Small intestine (tissue), 7 donors: ENCODE results near the gene BUD13. TPM values are rescaled to one million over a fixed set of nuclear protein-coding genes. Genes with fewer than 3 reads are reported as not detected.
A peak's percentile ranks its signal among the peaks of the same experiment; 100 is the strongest.

Experiments used
- DNase-seq, 2 donors: peaks; one replicate each; pipeline versions ENCODE4 v3.0.0 to v3.0.0-alpha.2; 2013
- FAIRE-seq: peaks from 2 replicates; lab custom pipeline; 2012; peaks lifted over from hg19 to GRCh38; lab: Jason Lieb, UNC
- H3K27ac ChIP-seq, 3 donors: one replicate each; pipeline ENCODE4 v1.5.1; 2013; ENCODE audit warnings: low read length in 2 of 3, mild to moderate bottlenecking in 2 of 3, control low read depth in 1 of 3, inconsistent platforms in 1 of 3, low read depth in 1 of 3, moderate library complexity in 1 of 3
- H3K27me3 ChIP-seq, 3 donors: one replicate each; pipeline ENCODE4 v1.6.1; 2013; ENCODE audit warnings: low read length in 3 of 3, inconsistent platforms in 1 of 3; ENCODE audit not compliant: control insufficient read depth in 3 of 3, insufficient read depth in 3 of 3
- H3K36me3 ChIP-seq, 3 donors: one replicate each; pipeline ENCODE4 v1.6.1; 2013; ENCODE audit warnings: low read length in 3 of 3, inconsistent platforms in 1 of 3, low read depth in 1 of 3, mild to moderate bottlenecking in 1 of 3, moderate library complexity in 1 of 3; ENCODE audit not compliant: control insufficient read depth in 3 of 3, insufficient read depth in 2 of 3
- H3K4me1 ChIP-seq, 3 donors: one replicate each; pipeline ENCODE4 v1.6.1; 2013; ENCODE audit warnings: low read length in 2 of 3, inconsistent platforms in 1 of 3, low read depth in 1 of 3, mild to moderate bottlenecking in 1 of 3, moderate library complexity in 1 of 3; ENCODE audit not compliant: control insufficient read depth in 3 of 3, insufficient read depth in 2 of 3
- H3K4me3 ChIP-seq, 3 donors: one replicate each; pipeline ENCODE4 v1.5.1; 2013; ENCODE audit warnings: low read length in 3 of 3, control low read depth in 1 of 3, inconsistent platforms in 1 of 3, low read depth in 1 of 3, mild to moderate bottlenecking in 1 of 3, moderate library complexity in 1 of 3
- H3K9me3 ChIP-seq, 2 donors: one replicate each; pipeline ENCODE4 v1.6.1; 2013; ENCODE audit warnings: low read depth in 1 of 2, low read length in 1 of 2; ENCODE audit not compliant: control insufficient read depth in 2 of 2, insufficient read depth in 1 of 2
- WGBS, 3 donors: extraction: QIAGEN DNeasy Blood & Tissue Kit; methylation state at CpG; one replicate each; pipeline ENCODE4 v1.1.7; 2013; 5-methylcytosine and 5-hydroxymethylcytosine counted together
- polyA plus RNA-seq, 4 donors: library from polyadenylated mRNA; stranded (reverse) in 3 of 4; unstranded in 1 of 4; fragments of 200-250 nt in 3 of 4; fragments of 120-200 nt in 1 of 4; gene quantifications; one replicate each; pipeline versions ENCODE4 v1.2.1 to v1.2.3, GENCODE V29; 2013
- donor health status: healthy with polysubstance abuse.
- donor health status: control.
- donor health status: control.
- donor health status: Bipolar disorder and iron deficiency.
- donor health status: healthy.

The BUD13 gene
- polyA plus RNA-seq, 4 donors: 13.6 to 29.1 (median 20.0) TPM

DNA sequence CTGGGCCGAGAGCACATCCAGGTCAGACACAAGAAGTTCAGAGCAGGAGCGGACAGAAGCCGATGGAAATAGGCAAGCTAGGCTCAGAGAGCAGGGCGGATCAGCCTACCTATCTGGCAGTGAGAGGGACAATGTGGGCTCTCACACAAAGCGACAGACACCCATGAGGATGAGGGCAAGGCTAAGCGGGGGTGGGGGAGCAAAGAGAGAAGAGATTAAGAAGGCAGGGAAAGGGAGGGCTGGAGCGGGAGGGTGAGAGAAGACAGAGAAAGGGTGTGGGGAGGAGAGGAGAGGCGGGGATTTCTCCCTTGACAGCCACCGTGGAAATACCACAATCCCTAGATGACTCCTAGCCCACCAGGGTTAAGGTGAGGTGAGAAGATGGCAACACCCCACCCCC lies 57.9 kb downstream of the BUD13 start:
- H3K9me3 ChIP-seq: no peaks in the 10 kb centered on the region
- H3K27ac ChIP-seq: no peak overlapping the region
- H3K36me3 ChIP-seq: no peaks in the 10 kb centered on the region
- DNase-seq: no peak
- H3K4me3 ChIP-seq: no peak overlapping the region
- FAIRE-seq: no peak
- H3K27me3 ChIP-seq: peaks cover 0 to 8% (median 0%) of the 10 kb centered on the region in 3 donors
- WGBS, 3 donors: 91 to 97% (median 92%) methylated on average over 8 to 9 of the region's 9 CpGs
- H3K4me1 ChIP-seq: peaks cover 0 to 5% (median 1%) of the 10 kb centered on the region in 3 donors

DNA sequence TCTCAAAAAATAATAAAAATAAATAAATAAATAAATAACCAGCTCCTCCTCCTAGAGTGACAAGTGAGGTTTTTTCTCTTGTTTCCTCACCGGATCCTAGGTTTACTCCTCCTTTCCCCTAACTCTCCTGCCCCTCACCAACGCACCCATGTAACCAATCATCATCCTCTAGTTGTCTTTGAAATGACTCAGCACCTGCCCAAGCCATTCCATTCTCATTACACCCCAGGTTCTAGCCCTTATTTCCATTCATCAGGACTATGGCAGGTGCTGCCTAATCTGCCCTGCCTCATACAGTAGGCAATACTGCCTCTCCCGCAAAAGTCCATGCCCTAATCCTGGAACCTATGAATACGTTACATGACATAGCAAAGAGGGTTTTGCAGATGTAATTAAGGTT lies 60.4 kb downstream of the BUD13 start:
- Histone ChIP-seq H3K9me3 (no peaks in the 10 kb centered on the region), H3K4me1 (peaks cover 0 to 1% (median 1%) of the 10 kb centered on the region in 3 donors), H3K4me3 (no peak overlapping the region), H3K27me3 (peaks cover 0 to 21% (median 5%) of the 10 kb centered on the region in 3 donors), H3K27ac (no peak overlapping the region), H3K36me3 (no peaks in the 10 kb centered on the region)
- 84 to 88% (median 84%) methylated on average over 4 of the region's 4 CpGs for WGBS, 3 donors
- FAIRE-seq (no peak), DNase-seq (no peak)

DNA sequence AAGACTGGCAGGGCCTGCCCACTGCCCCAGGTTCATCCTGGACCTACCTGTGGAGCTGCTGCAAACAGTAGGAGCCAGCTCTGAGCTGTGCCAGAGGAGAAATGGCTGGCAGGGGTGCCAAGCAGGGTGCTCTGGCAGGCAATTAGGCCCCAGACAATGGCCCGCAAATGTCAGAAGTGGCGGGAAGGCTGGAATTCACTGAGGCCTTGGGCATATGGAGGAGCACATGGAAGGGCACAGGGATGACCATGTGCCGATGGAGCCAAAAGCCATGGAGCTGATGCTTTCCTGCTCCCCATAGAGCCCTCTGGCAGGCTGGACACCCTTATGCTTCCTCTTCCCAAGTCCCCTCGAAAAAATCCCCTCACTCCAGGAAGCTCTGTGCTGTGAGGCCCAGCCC lies 62.0 kb downstream of the BUD13 start:
- peaks cover 0 to 3% (median 3%) of the 10 kb centered on the region in 3 donors for H3K4me1 ChIP-seq
- no peak for FAIRE-seq
- no peaks in the 10 kb centered on the region for H3K36me3 ChIP-seq
- H3K27me3 ChIP-seq: peaks cover 0 to 29% (median 5%) of the 10 kb centered on the region in 3 donors
- H3K27ac ChIP-seq: no peak overlapping the region
- no peaks in the 10 kb centered on the region for H3K9me3 ChIP-seq
- no peak overlapping the region for H3K4me3 ChIP-seq
- 79 to 91% (median 83%) methylated on average over 4 of the region's 4 CpGs for WGBS, 3 donors
- no peak for DNase-seq

DNA sequence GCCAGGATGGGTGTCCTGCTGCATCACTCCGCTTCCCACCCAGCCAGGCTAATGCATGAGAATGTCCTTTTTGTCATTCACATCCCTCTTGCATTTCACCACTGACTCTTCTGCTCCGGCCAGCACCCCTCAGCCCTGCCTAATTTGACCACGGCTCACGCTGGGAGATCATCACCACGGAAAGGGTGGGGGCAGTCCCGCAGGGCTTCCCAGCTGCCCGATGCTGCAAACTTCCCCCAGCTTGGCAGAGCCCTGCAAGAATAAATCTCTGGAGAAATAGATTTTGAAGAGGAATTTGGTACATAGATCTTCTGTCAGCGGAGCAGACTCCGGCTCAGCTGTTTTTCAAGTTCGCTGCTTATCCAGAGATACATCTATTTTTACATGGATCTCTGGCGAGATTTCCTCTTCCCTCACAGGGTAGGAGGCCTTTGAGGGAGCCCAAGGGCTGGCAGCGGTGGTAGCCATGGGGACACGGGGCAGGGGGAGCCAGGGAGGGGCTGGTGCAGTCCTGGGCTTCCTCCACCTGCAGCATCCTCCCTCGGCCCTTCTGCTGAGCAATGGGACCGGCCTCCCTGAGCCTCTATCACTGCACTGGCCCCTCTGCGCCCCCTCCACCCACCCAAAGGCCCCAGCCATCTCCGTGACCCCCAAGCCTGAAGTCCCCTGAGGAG lies 62.6 kb downstream of the BUD13 start:
- Histone ChIP-seq H3K36me3 (no peaks in the 10 kb centered on the region), H3K27ac (no peak overlapping the region), H3K4me3 (no peak overlapping the region), H3K27me3 (peaks cover 0 to 29% (median 5%) of the 10 kb centered on the region in 3 donors), H3K4me1 (peaks cover 0 to 3% (median 3%) of the 10 kb centered on the region in 3 donors), H3K9me3 (no peaks in the 10 kb centered on the region)
- WGBS, 3 donors: 49 to 76% (median 69%) methylated on average over 17 of the region's 17 CpGs
- no peak for FAIRE-seq
- DNase-seq: no peak

DNA sequence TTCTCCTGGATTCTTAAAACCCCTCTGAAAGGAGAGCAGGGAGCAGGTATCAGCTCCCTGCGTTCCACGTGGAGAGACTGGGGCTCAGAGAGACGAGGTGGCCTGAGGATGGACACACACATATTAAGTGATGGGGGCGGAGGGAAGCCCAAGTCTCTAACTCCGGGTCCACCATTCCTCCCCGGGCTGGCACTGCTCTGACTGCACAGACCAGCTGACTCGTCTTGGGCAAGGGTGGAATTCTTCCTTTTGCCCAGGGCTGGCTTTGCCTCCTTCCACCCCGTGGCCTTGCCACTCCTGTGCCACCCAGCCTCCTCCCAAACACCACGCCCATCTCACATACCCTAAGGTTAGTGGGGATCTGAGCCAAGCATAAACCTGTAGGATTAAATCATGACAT lies 65.0 kb downstream of the BUD13 start:
- peaks cover 0 to 29% (median 5%) of the 10 kb centered on the region in 3 donors for H3K27me3 ChIP-seq

DNA sequence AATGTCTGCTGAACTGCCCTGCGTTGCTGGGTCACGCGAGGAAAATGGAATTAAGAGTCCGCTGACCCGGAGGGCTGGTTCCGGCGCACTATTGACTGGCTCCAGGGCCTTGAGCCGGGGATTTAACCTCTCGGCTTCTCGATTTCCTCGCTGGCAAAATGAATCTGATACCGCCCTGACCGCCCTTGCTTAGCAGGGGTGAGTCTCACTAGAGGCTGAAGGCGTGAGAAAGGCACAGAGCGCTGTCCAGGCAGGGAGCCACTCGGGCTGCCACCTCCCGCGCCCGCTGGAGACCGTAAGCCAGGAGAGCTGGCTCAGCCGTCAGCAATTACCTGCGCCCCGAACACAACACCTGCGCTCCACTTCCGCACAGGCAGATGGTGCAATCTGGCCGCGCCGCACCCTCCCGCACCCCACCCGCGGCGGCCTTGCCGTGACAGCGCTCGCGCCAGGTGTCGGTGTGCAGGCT lies 65.6 kb downstream of the BUD13 start:
- Histone ChIP-seq H3K27ac (peak overlapping the region in 1 of 3 donors; percentile 14), H3K4me1 (peaks cover 0 to 3% (median 3%) of the 10 kb centered on the region in 3 donors), H3K27me3 (peaks cover 0 to 29% (median 5%) of the 10 kb centered on the region in 3 donors), H3K9me3 (no peaks in the 10 kb centered on the region), H3K36me3 (no peaks in the 10 kb centered on the region), H3K4me3 (peak overlapping the region in 1 of 3 donors; percentile 37)
- no peak for FAIRE-seq
- DNase-seq: peak; percentile 79 to 80
- WGBS, 3 donors: 6 to 27% (median 16%) methylated on average over 37 of the region's 37 CpGs

More for the DNA sequence above, 65.0 kb downstream of the BUD13 start:
- FAIRE-seq: no peak
- Histone ChIP-seq H3K27ac (no peak overlapping the region), H3K4me3 (peak overlapping the region in 1 of 3 donors; percentile 1), H3K36me3 (no peaks in the 10 kb centered on the region), H3K4me1 (peaks cover 0 to 3% (median 3%) of the 10 kb centered on the region in 3 donors), H3K9me3 (no peaks in the 10 kb centered on the region)
- DNase-seq: peak in 1 of 2 donors; percentile 67
- 9 to 48% (median 25%) methylated on average over 9 of the region's 9 CpGs for WGBS, 3 donors

DNA sequence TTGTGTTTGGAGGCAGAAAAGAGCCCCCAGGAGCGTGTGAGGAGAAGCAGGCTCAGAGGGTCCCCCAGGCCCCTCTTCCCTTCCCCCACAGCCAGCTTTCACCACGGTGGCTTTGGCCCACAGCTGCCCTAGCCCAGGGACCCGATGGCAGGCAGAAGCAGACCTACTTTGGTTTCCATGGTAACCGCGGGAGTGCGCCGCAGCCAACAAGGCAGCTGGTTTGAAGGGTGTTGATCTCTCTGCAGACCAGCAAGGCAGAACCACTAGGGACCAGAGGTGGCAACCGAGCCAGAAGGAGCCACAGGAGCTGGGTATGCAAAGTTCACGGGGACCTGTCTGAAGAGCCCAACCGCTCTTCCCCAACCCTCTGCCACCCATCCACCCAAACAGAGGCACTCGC lies 69.4 kb downstream of the BUD13 start:
- Histone ChIP-seq H3K36me3 (no peaks in the 10 kb centered on the region), H3K27me3 (peaks cover 0 to 18% (median 3%) of the 10 kb centered on the region in 3 donors), H3K27ac (no peak overlapping the region), H3K4me1 (peaks cover 0 to 3% (median 3%) of the 10 kb centered on the region in 3 donors), H3K9me3 (no peaks in the 10 kb centered on the region), H3K4me3 (no peak overlapping the region)
- 37 to 48% (median 41%) methylated on average over 11 of the region's 11 CpGs for WGBS, 3 donors
- FAIRE-seq (no peak), DNase-seq (peak in 1 of 2 donors; percentile 25)

DNA sequence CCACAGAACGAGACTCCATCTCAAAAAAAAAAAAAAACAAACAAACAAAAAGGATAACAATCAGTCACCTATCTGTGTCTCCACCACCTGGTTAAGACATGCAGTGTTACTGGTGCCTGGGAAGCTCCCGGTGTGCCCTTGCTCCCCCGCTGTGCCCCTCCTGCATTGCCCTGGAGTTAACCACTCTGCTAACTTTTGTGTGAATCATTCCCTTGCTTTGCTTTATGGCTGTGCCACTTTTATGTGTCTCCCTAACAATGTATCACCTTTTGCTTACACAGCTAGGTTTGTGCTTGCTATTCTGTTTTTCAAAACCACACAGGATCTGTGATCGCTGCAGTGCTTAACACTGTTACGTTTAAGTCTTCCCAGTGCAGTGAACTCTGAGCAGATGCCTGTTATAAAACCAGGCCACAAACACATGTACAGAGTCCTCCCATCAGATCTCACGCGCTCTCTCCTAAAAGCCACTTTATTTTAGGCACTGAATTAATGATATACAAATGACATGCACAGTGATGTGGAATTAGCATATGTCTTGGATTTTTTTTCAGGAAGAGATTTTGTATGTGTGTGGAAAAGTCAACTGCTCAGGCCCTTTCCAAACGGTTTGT lies 69.9 kb downstream of the BUD13 start:
- Histone ChIP-seq H3K36me3 (no peaks in the 10 kb centered on the region), H3K27me3 (peaks cover 0 to 16% (median 3%) of the 10 kb centered on the region in 3 donors), H3K27ac (peak overlapping the region in 1 of 3 donors; percentile 8), H3K9me3 (no peaks in the 10 kb centered on the region), H3K4me1 (peaks cover 0 to 3% (median 3%) of the 10 kb centered on the region in 3 donors), H3K4me3 (no peak overlapping the region)
- FAIRE-seq: no peak
- peak; percentile 22 to 29 for DNase-seq
- WGBS, 3 donors: 31 to 60% (median 45%) methylated on average over 8 of the region's 8 CpGs
